ENCODE measurements around the gene SLC51B. TPM values are rescaled to one million over a fixed set of nuclear protein-coding genes. Genes with fewer than 3 reads are reported as not detected.

SLC51B gene
- total RNA-seq, 1 experiment from 2014 or later: not detected

- DNase-seq (ENCODE audit: low read depth): no peak
These were observed 3.4 kb upstream of the SLC51B start for GRCh38 chr15:65041787-65042186.

GRCh38 chr15:65042776-65043327 is 2.3 kb upstream of the SLC51B start:
- peak; percentile 9 for DNase-seq (ENCODE audit: low read depth)

- peak; percentile 52 for DNase-seq (ENCODE audit: low read depth)
These were observed 969 bp upstream of the SLC51B start for GRCh38 chr15:65044218-65044617.

GRCh38 chr15:65048241-65048640 is 3.1 kb downstream of the SLC51B start:
- DNase-seq (ENCODE audit: low read depth): no peak

GRCh38 chr15:65049418-65049840 is 4.2 kb downstream of the SLC51B start:
- peak; percentile 95 for DNase-seq (ENCODE audit: low read depth)

GRCh38 chr15:65050270-65050669 is 5.1 kb downstream of the SLC51B start:
- DNase-seq (ENCODE audit: low read depth): no peak

- no peak for DNase-seq (ENCODE audit: low read depth)
These were observed 6.1 kb downstream of the SLC51B start for GRCh38 chr15:65051266-65051665.

GRCh38 chr15:65052956-65053355 is 7.8 kb downstream of the SLC51B start:
- DNase-seq (ENCODE audit: low read depth): no peak

GRCh38 chr15:65054333-65055200 is 9.4 kb downstream of the SLC51B start:
- peak; percentile 64 for DNase-seq (ENCODE audit: low read depth)

GRCh38 chr15:65055201-65055870 is 10.1 kb downstream of the SLC51B start:
- DNase-seq (ENCODE audit: low read depth): peak; percentile 88

GRCh38 chr15:65056106-65056505 is 10.9 kb downstream of the SLC51B start:
- DNase-seq (ENCODE audit: low read depth): no peak

- peak; percentile 93 for DNase-seq (ENCODE audit: low read depth)
These were observed 11.8 kb downstream of the SLC51B start for GRCh38 chr15:65056868-65057548.

- DNase-seq (ENCODE audit: low read depth): no peak
These were observed 12.4 kb downstream of the SLC51B start for GRCh38 chr15:65057549-65057940.

GRCh38 chr15:65058394-65059368 is 13.5 kb downstream of the SLC51B start:
- DNase-seq (ENCODE audit: low read depth): no peak

- no peak for DNase-seq (ENCODE audit: low read depth)
These were observed 14.2 kb downstream of the SLC51B start for GRCh38 chr15:65059369-65059750.

- DNase-seq (ENCODE audit: low read depth): no peak
These were observed 14.9 kb downstream of the SLC51B start for GRCh38 chr15:65059931-65060596.

GRCh38 chr15:65060641-65061397 is 15.6 kb downstream of the SLC51B start:
- peak; percentile 24 for DNase-seq (ENCODE audit: low read depth)

- no peak for DNase-seq (ENCODE audit: low read depth)
These were observed 16.9 kb downstream of the SLC51B start for GRCh38 chr15:65062061-65062460.

GRCh38 chr15:65062726-65063125 is 17.5 kb downstream of the SLC51B start:
- DNase-seq (ENCODE audit: low read depth): no peak

Measured in M059J (cell line).